ENCODE measurements around the gene HSBP1L1.

DNA sequence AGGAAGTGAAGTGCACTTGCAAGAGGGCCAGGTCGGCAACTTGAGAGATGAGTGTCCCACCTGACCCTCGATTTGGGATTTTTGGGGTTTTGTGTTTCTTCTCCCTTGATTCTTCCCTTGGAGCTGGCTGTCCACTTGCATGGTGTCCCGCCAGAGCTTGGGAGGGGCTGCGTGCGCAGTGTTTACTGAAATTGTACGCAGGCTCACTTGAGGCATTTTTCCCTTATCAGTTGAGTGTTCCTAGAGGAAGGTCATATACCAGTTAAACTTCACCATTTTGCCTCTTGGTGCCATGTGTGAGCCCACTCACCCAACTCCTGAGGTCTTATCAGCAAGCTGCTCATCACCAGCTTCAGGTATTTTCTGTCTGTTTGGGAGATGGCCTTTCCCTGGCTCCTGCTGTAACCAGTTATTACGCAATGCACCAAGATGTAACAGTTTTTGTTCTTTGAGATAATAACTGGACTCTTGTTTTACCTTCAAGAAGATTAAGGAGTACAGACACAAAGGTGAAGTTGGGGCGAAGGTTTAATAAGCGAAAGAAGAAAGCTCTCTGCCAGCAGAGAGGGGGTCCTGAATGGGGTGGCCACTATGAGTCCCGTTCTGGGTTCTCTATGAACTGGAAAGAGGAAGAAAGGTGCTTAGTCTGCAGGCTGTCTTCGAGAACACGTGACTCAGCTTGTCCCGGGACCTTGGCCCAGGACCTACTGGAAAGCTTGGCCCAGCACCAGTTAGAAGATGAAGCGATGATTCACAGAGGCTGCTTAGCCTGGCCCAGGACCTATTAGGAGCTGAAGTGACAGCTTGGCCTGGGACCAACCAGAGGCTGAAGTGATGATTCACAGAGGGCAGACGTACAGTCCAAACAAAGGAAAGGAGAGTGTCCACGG, 45.5 kb downstream of the HSBP1L1 start:
- TF ChIP-seq GATA1 (IDR thresholded peaks at IDR 0.05; ENCODE audit: low read depth, low read length) (no peak), POLR2A (IDR thresholded peaks at IDR 0.05; ENCODE audit: low read length) (no peak)
